H9 (cell line): ENCODE measurements around the gene MVD. TPM values are rescaled to one million over a fixed set of nuclear protein-coding genes. Genes with fewer than 3 reads are reported as not detected.

Source experiments
- DNase-seq: peaks from one replicate; pipeline ENCODE4 v3.0.0-alpha.2; 2017
- H2AFZ ChIP-seq: one replicate; pipeline ENCODE4 v1.6.1; 2013; ENCODE audit warnings: mild to moderate bottlenecking, low read length, control low read depth, moderate library complexity
- H2AK5ac ChIP-seq: 2 replicates; pipeline ENCODE4 v1.6.1; 2013; ENCODE audit warnings: low read length, control low read depth, mixed read lengths; ENCODE audit not compliant: insufficient read length
- H2BK120ac ChIP-seq: one replicate; pipeline ENCODE4 v1.6.1; 2013; ENCODE audit warnings: low read depth, mild to moderate bottlenecking, low read length, control low read depth, inconsistent platforms; ENCODE audit not compliant: poor library complexity, severe bottlenecking
- H2BK12ac ChIP-seq: 2 replicates; pipeline ENCODE4 v1.6.1; 2013; ENCODE audit warnings: low read length, control low read depth, mixed read lengths, low read depth; ENCODE audit not compliant: insufficient read length
- H2BK15ac ChIP-seq: 2 replicates; pipeline ENCODE4 v1.6.1; 2013; ENCODE audit warnings: low read depth, low read length, control low read depth
- H2BK20ac ChIP-seq: one replicate; pipeline ENCODE4 v1.6.1; 2013; ENCODE audit warnings: low read depth, mild to moderate bottlenecking, low read length, control low read depth, inconsistent platforms; ENCODE audit not compliant: poor library complexity, severe bottlenecking
- H2BK5ac ChIP-seq: 2 replicates; pipeline ENCODE4 v1.6.1; 2013; ENCODE audit warnings: low read length, control low read depth, mixed read lengths; ENCODE audit not compliant: insufficient read length
- H3K14ac ChIP-seq: 2 replicates; pipeline ENCODE4 v1.6.1; 2013; ENCODE audit warnings: low read length, control low read depth; ENCODE audit not compliant: insufficient read depth
- H3K18ac ChIP-seq: 2 replicates; pipeline ENCODE4 v1.6.1; 2013; ENCODE audit warnings: low read depth, mild to moderate bottlenecking, mixed read lengths, low read length, control low read depth; ENCODE audit not compliant: insufficient read length
- H3K23ac ChIP-seq: 2 replicates; pipeline ENCODE4 v1.6.1; 2013; ENCODE audit warnings: low read length, control low read depth, mixed read lengths, low read depth; ENCODE audit not compliant: insufficient read length
- H3K23me2 ChIP-seq: 2 replicates; pipeline ENCODE4 v1.6.1; 2013; ENCODE audit warnings: low read depth, mild to moderate bottlenecking, mixed read lengths, low read length, control low read depth; ENCODE audit not compliant: insufficient read length, poor library complexity, severe bottlenecking
- H3K27ac ChIP-seq: 2 replicates; pipeline ENCODE4 v1.5.1; 2013; ENCODE audit warnings: low read length, control low read depth, mixed read lengths, low read depth; ENCODE audit not compliant: insufficient read length
- H3K27me3 ChIP-seq: 2 replicates; pipeline ENCODE4 v1.6.1; 2013; ENCODE audit warnings: low read length, control low read depth, inconsistent platforms; ENCODE audit not compliant: insufficient read depth
- H3K4ac ChIP-seq: 2 replicates; pipeline ENCODE4 v1.6.1; 2013; ENCODE audit warnings: low read depth, mild to moderate bottlenecking, control low read depth, inconsistent platforms, low read length, moderate library complexity
- H3K4me1 ChIP-seq: 2 replicates; pipeline ENCODE4 v1.6.1; 2013; ENCODE audit warnings: low read length, control low read depth, inconsistent platforms; ENCODE audit not compliant: insufficient read depth
- H3K4me2 ChIP-seq: 2 replicates; pipeline ENCODE4 v1.6.1; 2013; ENCODE audit warnings: low read length, control low read depth, mixed read lengths; ENCODE audit not compliant: insufficient read length, insufficient read depth
- H3K56ac ChIP-seq: 2 replicates; pipeline ENCODE4 v1.6.1; 2013; ENCODE audit warnings: low read depth, mild to moderate bottlenecking, mixed read lengths, low read length, control low read depth; ENCODE audit not compliant: insufficient read length
- H3K79me1 ChIP-seq: 2 replicates; pipeline ENCODE4 v1.6.1; 2013; ENCODE audit warnings: low read depth, mild to moderate bottlenecking, moderate library complexity, low read length, control low read depth, inconsistent platforms; ENCODE audit not compliant: insufficient read depth, poor library complexity, severe bottlenecking
- H3K79me2 ChIP-seq: 2 replicates; pipeline ENCODE4 v1.6.1; 2013; ENCODE audit warnings: low read length, control low read depth, inconsistent platforms; ENCODE audit not compliant: insufficient read depth
- H3K9ac ChIP-seq: 2 replicates; pipeline ENCODE4 v1.6.1; 2013; ENCODE audit warnings: low read length, control low read depth, mixed read lengths; ENCODE audit not compliant: insufficient read length; ENCODE audit errors: extremely low read depth
- H3K9me3 ChIP-seq: one replicate; pipeline ENCODE4 v1.6.1; 2013; ENCODE audit warnings: low read depth, low read length, inconsistent platforms; ENCODE audit not compliant: control insufficient read depth
- H3T11ph ChIP-seq: one replicate; pipeline ENCODE4 v1.6.1; 2013; ENCODE audit warnings: mild to moderate bottlenecking, low read length, control low read depth, inconsistent platforms
- H4K20me1 ChIP-seq: one replicate; pipeline ENCODE4 v1.6.1; 2013; ENCODE audit not compliant: control insufficient read depth, insufficient read length, insufficient read depth
- H4K5ac ChIP-seq: 2 replicates; pipeline ENCODE4 v1.6.1; 2013; ENCODE audit warnings: low read depth, mild to moderate bottlenecking, mixed read lengths, low read length, control low read depth; ENCODE audit not compliant: insufficient read length
- H4K8ac ChIP-seq: replicated peaks from 2 replicates; pipeline ENCODE4 v1.6.1; 2013; ENCODE audit warnings: low read length, control low read depth, mixed read lengths, low read depth; ENCODE audit not compliant: insufficient read length
- H4K91ac ChIP-seq: 2 replicates; pipeline ENCODE4 v1.6.1; 2013; ENCODE audit warnings: low read depth, mild to moderate bottlenecking, moderate library complexity, mixed read lengths, low read length, control low read depth; ENCODE audit not compliant: insufficient read length
- H3K27ac Mint-ChIP-seq, 3 experiments: 2 replicates in 2 of 3; 3 replicates in 1 of 3; pipeline ENCODE4 v1.8.0; 2020 to 2021; ENCODE audit warnings: mixed read lengths in 3 of 3, mild to moderate bottlenecking in 1 of 3, moderate library complexity in 1 of 3
- H3K27me3 Mint-ChIP-seq: 2 replicates; pipeline ENCODE4 v1.8.0; 2021; ENCODE audit warnings: low read depth, mild to moderate bottlenecking, moderate library complexity, mixed read lengths
- H3K36me3 Mint-ChIP-seq, 3 experiments: 2 replicates in 2 of 3; 3 replicates in 1 of 3; pipeline ENCODE4 v1.8.0; 2020 to 2021; ENCODE audit warnings: low read depth in 3 of 3, mixed read lengths in 3 of 3; ENCODE audit not compliant: insufficient read depth in 1 of 3
- H3K4me1 Mint-ChIP-seq, 2 experiments: 2 replicates each; pipeline ENCODE4 v1.8.0; 2020; ENCODE audit warnings: mixed read lengths in 2 of 2
- H3K4me3 Mint-ChIP-seq, 2 experiments: 2 replicates in 1 of 2; 3 replicates in 1 of 2; pipeline ENCODE4 v1.8.0; 2020 to 2021; ENCODE audit warnings: mild to moderate bottlenecking in 2 of 2, mixed read lengths in 2 of 2, moderate library complexity in 1 of 2
- H3K9me3 Mint-ChIP-seq, 2 experiments: 2 replicates in 1 of 2; 3 replicates in 1 of 2; pipeline ENCODE4 v1.8.0; 2020; ENCODE audit warnings: mild to moderate bottlenecking in 2 of 2, mixed read lengths in 2 of 2, moderate library complexity in 1 of 2
- WGBS: extraction: QIAGEN DNeasy Blood & Tissue Kit; methylation state at CpG from one replicate; pipeline ENCODE4 v1.1.7; 2013; ENCODE audit warnings: missing lambda C conversion rate, low lambda C conversion rate, mixed read lengths; ENCODE audit not compliant: insufficient read length; ENCODE audit errors: extremely low coverage; 5-methylcytosine and 5-hydroxymethylcytosine counted together
- total RNA-seq: library from RNA; stranded (reverse); gene quantifications from 2 replicates; pipeline ENCODE4 v1.2.1, GENCODE V29; 2021
- TF ChIP-seq, protein P1 (sequence below): fragments of 200-600 bp; sonication (generic); conservative IDR thresholded peaks from 3 replicates; pipeline ENCODE4 v1.8.0; 2021; ENCODE audit warnings: antibody characterized with exemption, mild to moderate bottlenecking

MVD gene
- total RNA-seq, 1 experiment from 2014 or later = 53.2 TPM

DNA sequence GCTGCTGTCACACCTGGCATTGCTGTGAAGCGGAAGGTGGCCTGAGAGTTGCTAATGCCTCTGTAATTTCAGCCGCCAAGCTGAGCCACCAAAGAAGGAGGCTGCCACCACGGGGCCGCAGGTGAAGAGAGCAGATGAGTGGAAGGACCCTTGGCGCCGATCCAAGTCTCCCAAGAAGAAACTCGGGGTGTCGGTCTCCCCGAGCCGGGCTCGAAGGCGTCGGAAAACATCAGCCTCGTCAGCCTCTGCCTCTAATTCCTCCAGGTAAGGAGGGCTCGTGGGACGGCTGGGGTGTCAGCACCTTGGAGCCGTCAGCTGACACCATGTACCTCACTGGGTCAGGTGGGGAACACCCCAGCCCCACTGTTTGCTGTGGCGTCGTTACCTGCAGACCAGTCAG lies 40.8 kb downstream of the MVD start:
- H3K9me3 Mint-ChIP-seq = no peaks in the 10 kb centered on the region; a peak in 1 of 5 replicates
- no CpG with 5 or more reads among the region's 19 CpGs for WGBS
- H2BK15ac ChIP-seq = no peak overlapping the region

More for the DNA sequence above, 40.8 kb downstream of the MVD start:
- Histone ChIP-seq H2BK20ac (no peak overlapping the region), H4K8ac (no peak overlapping the region), H4K5ac (no peak overlapping the region), H2AK5ac (no peak overlapping the region), H3K27me3 (no peaks in the 10 kb centered on the region), H3K27ac (no peak overlapping the region), H3T11ph (no peak overlapping the region), H4K91ac (no peak overlapping the region), H2AFZ (no peak overlapping the region), H2BK120ac (no peak overlapping the region), H3K9me3 (no peaks in the 10 kb centered on the region), H2BK12ac (no peak overlapping the region), H2BK5ac (no peak overlapping the region), H3K79me2 (no peaks in the 10 kb centered on the region; the same call in 1 of the 2 replicates), H3K4me2 (no peak overlapping the region), H3K23ac (no peak overlapping the region), H3K56ac (no peak overlapping the region), H3K23me2 (no peaks in the 10 kb centered on the region), H3K14ac (no peak overlapping the region), H3K9ac (no peak overlapping the region), H4K20me1 (no peaks in the 10 kb centered on the region), H3K4me1 (no peaks in the 10 kb centered on the region), H3K79me1 (no peaks in the 10 kb centered on the region), H3K18ac (no peak overlapping the region), H3K4ac (no peak overlapping the region)
- H3K4me1 Mint-ChIP-seq = peaks cover 4 to 21% of the 10 kb centered on the region in 2 experiments
- H3K36me3 Mint-ChIP-seq = peaks cover 19 to 63% (median 52%) of the 10 kb centered on the region in 3 experiments; a peak in 6 of 7 replicates
- TF ChIP-seq, protein P1, sequence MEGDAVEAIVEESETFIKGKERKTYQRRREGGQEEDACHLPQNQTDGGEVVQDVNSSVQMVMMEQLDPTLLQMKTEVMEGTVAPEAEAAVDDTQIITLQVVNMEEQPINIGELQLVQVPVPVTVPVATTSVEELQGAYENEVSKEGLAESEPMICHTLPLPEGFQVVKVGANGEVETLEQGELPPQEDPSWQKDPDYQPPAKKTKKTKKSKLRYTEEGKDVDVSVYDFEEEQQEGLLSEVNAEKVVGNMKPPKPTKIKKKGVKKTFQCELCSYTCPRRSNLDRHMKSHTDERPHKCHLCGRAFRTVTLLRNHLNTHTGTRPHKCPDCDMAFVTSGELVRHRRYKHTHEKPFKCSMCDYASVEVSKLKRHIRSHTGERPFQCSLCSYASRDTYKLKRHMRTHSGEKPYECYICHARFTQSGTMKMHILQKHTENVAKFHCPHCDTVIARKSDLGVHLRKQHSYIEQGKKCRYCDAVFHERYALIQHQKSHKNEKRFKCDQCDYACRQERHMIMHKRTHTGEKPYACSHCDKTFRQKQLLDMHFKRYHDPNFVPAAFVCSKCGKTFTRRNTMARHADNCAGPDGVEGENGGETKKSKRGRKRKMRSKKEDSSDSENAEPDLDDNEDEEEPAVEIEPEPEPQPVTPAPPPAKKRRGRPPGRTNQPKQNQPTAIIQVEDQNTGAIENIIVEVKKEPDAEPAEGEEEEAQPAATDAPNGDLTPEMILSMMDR = no peak
- H3K27me3 Mint-ChIP-seq = no peaks in the 10 kb centered on the region
- no peak for DNase-seq
- no peak overlapping the region for H3K27ac Mint-ChIP-seq
- no peak overlapping the region for H3K4me3 Mint-ChIP-seq
